Activated CD4-positive, CD25-positive, alpha-beta regulatory T cell treated with anti-CD3 and anti-CD28 coated beads, Interleukin-2, amount 50 U/mL, for 72 hours (primary cell): ENCODE results near the gene CBX8.

Experiments used
- DNase-seq: peaks from one replicate; pipeline ENCODE4 v3.0.0; 2021

Gene CBX8

DNA sequence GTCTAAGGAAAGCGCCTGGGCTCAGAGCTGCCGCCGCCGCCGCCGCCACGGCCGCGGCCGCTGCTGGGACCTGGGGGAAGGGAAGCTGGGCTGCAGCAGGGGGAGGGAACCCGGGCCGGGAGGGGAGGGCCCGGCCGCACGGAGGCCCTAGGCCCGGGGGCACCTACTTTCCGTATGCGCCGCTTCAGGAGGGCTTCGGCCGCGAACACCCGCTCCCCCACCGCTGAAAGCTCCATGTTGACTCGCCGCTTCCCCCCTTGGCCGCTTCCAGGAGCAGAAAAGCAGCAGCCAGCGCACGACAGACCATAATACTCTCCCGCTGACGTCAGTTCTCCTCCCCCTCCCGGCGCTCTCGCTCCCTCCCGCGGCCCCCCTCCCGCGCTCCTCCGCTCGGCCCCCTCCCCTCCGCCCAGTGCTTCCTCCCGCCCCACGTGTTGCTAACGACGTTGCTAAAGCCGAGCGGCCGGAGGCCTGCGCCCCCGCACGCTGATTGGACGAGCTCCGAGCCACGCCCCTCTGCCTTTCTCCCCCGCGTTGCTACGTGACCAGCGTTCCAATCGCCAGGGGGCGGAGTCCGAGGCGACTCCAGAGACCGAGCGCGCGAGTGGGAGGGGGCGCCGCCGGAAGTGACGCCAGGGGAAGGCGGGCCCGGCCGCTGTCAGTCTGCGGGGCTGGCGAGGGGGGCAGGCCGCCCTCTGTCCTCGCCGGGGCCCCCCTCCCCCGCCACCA lies at the start of gene CBX8:
TSS of gene CBX8 (minus strand) at position 315 of the 729 bp plus-strand sequence. CDS start at position 236, 79 bp downstream.
- peak; percentile 98 for DNase-seq

- no peak for DNase-seq
Measured at GRCh38 chr17:79845601-79845949, 48.7 kb upstream of the CBX8 start.

DNA sequence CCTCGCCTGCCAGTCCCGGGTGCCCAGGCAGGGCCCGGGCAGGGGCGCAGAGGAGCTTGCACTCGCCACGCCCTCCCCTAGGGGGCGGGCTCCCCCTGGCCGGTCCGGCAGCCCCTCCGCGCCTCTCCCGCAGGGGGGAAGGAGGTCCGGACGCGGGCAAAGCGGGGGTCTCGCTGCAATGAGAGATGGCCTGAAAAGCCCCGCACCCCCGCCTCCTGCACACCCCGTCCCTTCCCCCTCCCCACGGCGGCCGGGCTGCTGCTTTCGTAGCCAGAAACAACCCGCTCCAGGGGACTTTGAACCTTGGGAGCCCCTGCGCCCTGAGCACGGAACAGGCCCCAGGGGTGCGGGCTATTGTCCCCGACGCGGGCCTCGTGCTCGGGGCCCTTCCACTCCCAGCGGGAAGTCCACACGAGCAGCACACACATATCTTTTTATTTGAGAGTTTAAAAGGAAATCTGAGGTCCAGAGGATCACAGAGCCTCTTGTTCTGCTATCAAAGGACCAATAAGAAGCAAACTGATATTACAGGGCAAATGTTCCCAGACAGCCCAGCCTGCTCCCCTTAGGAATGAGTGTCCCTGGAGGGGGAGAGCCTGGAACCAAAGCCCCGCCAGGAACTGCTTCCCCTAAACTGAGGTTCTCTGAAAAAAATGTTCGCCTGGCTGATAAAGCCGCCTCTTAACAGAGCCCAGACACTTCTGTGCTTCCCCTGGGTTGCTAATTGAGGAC lies 48.2 kb upstream of the CBX8 start:
- peak; percentile 65 for DNase-seq

GRCh38 chr17:79843816-79844800 lies 47.2 kb upstream of the CBX8 start:
- DNase-seq, result no peak

- no peak for DNase-seq
Measured at GRCh38 chr17:79843474-79843815, 46.6 kb upstream of the CBX8 start.

- no peak for DNase-seq
Measured at GRCh38 chr17:79842656-79843473, 46.0 kb upstream of the CBX8 start.

GRCh38 chr17:79842136-79842655 lies 45.3 kb upstream of the CBX8 start:
- no peak for DNase-seq

GRCh38 chr17:79841369-79842135 lies 44.7 kb upstream of the CBX8 start:
- peak; percentile 40 for DNase-seq

- no peak for DNase-seq
Measured at GRCh38 chr17:79840989-79841286, 44.1 kb upstream of the CBX8 start.

DNA sequence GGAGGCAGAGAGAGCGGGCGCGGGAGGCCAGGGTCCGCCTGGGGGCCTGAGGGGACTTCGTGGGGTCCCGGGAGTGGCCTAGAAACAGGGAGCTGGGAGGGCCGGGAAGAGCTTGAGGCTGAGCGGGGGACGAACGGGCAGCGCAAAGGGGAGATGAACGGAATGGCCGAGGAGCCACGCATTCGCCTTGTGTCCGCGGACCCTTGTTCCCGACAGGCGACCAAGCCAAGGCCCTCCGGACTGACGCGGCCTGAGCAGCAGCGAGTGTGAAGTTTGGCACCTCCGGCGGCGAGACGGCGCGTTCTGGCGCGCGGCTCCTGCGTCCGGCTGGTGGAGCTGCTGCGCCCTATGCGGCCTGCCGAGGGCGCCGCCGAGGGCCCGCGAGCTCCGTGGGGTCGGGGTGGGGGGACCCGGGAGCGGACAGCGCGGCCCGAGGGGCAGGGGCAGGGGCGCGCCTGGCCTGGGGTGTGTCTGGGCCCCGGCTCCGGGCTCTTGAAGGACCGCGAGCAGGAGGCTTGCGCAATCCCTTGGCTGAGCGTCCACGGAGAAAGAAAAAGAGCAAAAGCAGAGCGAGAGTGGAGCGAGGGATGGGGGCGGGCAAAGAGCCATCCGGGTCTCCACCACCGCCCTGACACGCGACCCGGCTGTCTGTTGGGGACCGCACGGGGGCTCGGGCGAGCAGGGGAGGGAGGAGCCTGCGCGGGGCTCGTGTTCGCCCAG lies 43.6 kb upstream of the CBX8 start:
- DNase-seq, result no peak

DNA sequence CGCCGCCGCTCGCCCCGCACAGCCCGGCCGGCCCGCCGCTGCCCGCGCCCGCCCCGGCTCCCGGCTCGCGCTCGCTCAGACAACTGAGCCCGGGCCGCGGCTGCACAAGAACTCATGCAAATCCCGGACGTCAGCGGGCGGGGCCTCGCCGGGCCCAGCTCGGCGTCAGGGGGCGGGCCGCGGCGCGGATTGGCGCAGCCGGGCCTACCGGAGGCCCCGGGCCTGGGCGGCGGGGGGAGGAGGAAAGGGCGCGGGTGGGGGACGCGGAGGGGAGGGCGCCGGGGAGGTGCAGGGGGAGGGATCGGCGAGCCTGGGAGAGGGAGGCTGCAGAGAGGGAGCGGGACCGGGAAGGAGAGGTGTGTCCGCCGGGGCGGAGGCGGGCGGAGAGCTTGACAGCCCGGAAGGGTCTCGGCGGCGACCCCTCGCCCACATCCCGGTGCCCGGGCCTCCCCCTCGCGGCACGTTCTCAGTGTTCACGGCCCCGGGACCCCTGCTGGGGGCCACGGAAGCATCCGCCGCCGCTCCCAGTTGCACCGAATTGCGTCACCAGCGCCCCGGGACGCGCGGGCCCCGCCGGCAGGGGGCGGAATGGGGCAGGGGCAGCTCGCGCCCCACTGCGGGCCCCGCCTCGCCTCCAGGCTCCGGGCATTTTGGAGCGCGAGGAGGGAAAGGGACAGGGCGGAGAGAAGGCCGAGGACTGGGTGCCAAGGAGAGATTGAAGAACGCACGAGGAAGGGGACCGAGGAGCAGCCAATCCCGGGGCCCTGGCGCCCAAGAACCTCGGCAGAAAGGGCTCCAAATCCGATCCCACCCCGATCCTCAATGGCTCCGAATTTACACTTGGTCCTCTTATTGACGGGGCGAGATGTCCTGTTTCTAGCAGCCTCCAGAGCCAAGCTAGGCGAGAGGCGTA lies 42.7 kb upstream of the CBX8 start, which contains the start of gene CBX4:
TSS of gene CBX4 (minus strand) at position 85 of the 913 bp plus-strand sequence. CDS start 189 bp downstream, outside the sequence.
- DNase-seq, result peak; percentile 86

DNA sequence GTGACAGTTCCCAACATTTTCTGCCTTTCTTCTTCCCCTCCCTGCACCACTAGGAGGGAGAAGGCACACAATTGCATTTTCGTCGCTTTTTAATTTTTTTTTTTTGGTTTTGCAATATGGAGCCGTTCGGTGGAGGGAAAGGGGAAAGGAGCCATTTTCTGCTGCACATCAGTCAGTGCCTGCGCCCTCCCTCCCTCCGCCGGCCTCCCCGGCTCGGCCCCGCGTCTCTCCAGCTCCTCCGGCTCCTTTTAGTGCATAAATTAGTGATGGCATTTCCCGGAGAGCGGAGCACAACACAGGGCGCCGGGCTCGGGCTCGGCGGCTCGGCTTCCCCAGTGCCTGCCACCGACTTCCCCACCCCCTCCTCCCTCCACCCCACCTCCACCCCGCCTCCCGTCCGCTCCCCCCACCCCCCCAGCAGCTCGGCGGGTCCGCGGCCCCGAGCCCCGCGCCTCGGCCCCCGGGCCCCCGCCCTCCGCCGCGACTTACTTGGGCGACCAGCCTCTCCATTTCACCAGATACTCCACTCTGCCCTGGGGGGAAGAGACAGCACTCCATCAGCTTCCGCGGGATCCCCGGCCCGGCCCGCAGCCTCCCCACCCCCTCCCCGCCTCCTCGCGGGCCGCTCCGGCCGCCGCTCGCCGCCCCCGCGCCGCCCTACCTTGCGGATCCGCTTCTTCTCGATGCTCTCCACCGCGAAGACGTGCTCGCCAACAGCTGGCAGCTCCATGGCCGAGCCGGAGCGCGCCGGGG lies 41.8 kb upstream of the CBX8 start:
- DNase-seq, result peak; percentile 69

DNA sequence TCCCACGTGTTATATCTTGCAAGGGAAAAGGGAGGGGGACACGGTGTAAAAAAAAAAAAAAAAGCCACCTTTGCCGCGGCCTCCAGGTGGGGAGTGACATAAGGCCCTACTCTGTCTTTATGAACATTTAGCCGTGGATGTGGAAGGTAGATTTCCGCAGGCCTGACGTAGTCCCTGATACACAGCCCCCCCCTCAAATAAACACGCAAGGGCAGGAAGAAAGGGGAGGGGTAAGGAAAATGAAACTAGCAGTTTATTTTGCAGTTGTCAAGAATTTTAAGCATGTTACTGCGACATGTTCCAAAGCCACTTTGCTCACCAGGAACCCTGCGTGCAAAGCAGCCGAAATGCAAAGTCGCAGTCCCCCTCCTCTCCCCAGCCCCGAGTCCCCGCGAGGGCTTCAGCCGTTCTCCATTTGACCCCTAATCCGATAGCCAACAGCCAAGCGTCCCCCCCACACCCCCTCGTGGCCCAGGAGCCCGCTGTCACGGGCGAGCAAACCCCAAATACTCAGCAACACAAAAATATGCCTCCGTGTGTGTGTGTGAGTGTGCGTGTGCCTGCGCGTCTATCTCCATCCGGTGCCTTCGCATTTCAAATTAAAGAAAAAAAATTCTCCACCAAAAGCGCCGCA lies 41.1 kb upstream of the CBX8 start:
- DNase-seq, result no peak

DNA sequence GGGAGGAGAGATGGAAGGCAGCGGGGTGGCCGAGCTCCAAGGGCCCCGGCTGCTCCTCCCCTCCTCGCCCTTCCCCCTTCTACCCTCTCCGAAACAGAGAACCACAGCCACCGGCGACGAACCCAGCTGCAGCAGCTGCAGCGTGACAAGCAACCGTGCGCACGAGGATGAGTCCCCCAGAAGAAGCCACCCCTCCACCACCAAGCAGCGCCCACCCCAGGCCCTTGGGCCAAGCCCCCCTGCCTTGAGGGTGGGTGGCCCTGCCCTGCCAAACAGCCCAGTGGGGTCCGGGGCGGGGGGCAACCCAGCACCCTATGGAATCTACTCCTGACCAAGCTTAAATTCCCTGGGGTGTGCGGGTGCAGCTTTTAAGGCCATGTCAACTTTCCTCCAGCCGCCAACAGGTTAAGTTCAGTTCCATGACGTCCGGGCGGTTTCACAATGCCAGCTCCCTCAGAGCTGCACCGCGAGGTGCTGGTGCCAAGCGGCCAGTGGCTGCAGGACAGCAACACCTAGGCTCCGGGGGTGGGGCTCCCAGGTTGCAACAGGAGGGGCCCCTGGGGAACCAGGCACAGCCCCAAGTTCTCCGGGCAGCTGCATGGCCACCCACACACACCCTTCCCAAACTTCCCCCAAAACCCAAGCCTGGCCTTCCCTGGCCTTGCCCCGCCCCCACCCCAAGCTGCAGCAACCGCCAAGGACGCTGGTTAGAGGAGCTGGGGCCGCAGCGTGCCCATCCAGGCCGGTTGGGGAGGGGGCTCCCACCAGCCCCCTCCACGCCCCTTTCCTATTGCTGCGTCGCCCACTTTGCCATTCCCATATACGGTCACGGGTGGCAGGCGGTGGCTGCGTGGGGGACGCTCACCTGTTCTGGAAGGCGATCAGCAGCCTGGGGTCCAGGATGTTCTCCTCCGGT lies 40.4 kb upstream of the CBX8 start:
- DNase-seq, result no peak

DNA sequence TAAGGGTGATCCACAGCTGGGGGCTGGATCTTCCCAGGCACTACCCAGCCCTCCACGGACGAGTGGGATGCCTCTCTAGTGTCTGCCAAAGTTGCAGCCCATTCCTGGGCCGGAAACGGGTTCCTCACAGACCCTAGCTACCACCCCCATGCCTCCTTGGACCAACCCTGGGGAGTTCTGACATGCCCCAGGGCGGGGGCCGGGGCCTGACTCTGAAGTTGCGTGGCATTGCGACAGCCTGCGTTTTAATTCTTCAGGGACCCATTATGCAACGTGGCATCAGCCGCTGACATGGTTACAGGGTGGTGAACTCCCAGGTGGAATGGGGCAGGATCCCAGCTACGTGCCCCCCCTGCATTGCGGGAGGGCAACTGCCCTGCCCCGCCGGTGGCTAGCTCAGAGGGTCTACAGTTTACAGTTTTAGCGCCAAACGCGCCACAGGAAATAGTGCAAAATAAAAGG lies 39.7 kb upstream of the CBX8 start:
- DNase-seq, result no peak

DNA sequence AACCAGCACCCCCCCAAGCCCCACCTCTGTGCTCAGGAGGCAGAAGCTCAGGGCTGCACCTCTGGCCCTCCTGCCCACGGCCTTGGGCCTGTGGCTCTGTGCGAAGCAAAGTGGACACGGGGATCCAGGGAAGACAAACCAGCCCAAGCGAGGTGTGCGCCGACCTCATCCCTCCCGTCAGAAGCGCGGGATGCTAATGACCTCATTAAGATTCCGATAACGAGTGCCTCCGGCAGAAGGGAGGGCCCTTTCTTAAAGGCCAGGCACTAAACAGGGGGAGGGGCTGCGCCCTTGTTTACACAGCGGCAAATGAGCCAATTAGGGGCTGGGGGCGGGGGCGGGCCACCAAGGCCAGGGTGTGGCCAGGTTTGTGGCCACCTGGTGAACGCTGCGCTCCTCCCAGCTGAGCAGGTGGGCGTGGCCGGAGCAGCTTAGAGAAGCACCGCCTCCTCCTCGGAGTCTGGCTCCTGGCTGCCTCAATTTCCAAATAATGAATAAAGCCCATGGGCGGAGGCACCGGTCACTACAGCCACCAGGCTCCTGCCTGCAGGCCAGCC lies 39.2 kb upstream of the CBX8 start:
- DNase-seq, result no peak

DNA sequence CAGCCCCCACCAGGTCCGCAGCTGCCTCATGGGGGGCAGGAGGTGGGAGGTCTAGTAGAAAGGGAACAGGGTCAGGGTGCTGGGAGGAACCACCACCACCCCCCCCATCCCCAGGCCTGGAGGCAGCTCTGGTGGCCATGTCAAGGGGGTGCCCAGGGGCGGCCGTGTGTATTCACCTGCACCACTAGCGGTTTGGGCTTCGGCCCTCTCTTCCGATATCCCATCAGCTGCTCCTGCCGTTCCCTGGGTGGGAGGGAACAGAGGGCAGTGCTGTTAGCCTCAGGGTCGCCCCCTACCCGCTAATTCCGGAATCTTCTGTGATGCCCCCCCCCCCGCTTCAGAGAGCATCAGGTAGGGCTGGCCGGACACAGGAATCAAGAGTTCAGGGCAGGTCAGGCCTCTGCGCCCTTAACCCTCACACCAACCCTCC lies 38.6 kb upstream of the CBX8 start:
- DNase-seq, result no peak
